SW480 (cell line): ENCODE data around the gene EN1.

Experiments used
- DNase-seq: peaks from one replicate; pipeline ENCODE4 v3.0.0-alpha.2; 2016; ENCODE audit warnings: low spot score

EN1 gene

DNA sequence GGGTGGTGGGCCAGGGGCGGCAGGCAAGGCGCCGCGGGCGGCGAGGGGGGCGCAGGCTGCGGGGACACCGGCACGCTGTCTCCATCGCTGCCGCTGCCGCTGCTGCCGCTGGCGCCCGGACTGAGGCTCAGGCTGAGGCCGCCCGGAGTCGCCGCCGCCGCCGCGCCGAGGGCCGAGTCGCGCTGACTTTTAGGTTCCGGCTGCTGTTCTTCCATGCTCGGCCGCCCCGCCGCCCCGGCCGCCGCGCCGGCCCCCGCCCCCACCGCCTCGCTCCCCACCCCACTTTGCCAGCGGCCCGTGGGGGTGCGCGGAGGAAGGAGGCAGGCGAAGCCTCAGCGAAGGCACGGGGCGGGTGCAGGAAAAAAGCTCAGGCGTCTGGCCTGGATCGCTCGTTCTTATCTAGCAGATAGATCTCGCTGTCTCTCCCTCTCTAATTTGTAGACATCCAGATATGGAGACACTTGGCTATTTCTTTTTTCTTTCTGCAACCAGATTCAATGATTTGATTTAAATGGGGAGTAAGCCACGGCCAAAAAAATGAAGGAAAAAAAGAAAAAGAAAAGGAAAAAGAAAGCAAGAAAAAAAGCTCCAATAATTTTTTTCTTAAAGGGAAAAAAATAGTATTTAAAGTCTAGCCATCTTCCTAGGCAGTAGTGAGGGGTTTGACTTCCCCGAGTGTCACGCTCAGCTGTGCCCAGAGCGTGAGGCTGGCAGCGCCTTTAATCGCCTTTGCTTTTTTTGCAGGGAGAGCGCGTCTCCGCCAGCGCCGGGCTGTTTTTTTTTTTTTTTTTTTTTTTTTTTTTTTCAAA is at the start of gene EN1:
EN1 (minus strand) TSS at position 696 of the 809 bp plus-strand sequence; CDS start at position 215, 481 bp downstream.
- DNase-seq: peak; percentile 38

DNA sequence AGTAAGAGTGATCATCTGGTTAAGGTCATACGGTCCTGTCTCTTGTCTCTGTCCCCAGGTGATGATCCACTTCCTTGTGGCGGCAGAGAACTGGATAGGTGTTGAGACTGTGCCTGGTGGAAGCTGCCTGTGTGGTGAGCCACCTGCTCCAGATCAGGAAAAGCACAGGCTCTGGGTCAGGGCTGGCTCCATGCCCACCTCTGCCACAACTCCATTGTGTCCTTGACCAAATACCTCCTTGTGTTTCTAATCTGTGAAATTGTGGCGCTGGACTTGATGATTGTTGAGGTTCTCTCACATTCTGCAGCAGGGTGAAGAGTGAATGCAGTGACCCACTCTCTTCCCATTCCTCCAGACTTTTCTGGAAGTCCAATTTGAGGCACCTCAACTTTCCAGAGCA is 45.7 kb upstream of the EN1 start:
- no peak for DNase-seq

DNA sequence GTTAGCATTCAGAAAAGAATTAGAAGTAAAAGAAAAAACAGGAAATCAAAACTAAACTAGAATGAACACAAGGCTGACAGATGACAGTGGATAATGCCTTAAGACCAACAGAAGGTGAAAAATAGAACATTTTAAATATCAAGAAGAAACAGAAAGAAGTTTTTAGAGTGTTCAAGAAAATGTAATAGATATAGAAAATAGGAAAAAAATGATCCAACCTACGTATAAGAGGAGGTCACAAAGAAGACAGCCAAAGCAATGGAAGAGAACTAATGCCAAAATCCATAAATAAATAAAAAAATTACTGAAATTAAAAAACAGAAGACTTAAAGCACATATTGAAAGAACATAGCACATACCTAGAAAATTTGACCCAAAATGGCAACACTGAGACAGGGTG is 42.5 kb upstream of the EN1 start:
- DNase-seq: no peak

DNA sequence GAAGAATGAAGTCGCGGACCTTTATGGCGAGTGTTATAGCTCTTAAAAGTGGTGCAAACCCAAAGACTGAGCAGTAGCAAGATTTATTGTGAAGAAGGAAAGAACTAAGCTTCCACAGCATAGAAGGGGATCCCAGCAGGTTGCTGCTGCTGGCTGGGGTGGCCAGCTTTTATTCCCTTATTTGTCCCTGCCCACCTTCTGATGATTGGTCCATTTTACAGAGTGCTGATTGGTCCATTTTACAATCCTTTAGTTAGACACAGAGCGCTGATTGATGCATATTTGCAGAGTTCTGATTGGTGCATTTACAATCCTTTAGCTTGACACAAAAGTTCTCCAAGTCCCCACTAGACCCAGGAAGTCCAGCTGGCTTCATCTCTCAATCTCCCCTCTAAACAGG is 36.3 kb upstream of the EN1 start:
- no peak for DNase-seq

DNA sequence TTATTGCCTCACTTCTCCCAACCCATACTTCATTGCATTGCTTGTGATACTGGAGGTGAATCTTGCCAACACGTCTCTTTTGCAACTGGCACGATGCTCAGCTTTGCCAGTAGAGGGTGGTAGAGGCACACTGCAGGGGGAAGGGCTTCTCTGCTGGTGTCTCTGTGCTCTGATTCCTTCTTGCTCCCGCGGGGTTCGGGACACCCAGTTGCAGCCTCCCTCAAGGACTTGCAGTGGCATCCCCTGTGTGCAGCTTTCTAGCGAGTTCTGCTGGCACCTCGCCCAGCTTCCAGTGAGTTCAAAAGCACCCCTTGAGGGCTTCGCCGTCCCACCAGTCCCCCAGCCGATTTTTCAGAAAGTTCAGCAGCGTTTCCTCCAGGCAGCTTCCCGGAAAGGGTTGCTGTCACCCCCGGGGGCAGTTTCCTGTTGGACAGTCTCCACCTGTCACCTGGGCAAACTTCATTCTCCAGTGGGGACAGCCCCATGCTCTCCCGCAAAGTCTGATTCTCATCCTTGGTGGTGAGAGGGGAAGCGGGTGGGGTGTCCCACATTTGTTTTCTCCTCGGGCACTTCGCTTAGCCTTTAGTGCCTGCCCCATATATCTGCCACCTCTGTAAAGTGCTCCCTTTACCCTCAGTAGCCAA is 35.4 kb upstream of the EN1 start:
- peak; percentile 83 for DNase-seq

DNA sequence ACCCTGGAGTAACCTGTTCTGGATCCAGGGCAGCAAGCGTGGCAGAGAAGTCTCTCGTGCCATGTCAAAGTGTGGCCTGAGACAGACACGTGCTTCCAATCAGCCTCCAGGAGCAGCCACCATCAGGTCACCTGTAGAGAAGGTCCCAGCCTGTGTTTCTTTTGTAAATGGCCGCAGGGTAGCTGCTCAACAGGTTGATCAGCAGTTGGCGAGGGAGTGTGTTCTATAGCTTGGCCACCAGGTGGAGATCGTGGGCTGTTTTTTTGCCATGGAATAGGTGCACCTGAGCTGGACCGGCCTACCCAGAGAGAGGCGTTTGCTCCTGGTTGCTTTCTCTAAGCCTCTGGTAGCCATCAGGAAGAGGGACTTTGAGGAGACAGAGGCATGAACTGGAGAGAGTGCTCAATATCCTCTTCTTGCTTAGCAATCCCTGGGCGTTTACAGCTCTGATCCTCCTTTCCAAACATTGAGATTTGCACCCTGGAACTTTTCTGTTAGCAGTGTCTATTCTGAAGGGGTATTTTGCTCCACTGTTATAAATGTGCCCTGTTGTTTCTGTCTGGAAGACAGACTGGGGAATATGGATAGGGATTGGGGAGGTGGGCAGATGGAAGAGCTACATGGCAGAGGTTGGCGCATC is 34.2 kb upstream of the EN1 start:
- peak; percentile 80 for DNase-seq

DNA sequence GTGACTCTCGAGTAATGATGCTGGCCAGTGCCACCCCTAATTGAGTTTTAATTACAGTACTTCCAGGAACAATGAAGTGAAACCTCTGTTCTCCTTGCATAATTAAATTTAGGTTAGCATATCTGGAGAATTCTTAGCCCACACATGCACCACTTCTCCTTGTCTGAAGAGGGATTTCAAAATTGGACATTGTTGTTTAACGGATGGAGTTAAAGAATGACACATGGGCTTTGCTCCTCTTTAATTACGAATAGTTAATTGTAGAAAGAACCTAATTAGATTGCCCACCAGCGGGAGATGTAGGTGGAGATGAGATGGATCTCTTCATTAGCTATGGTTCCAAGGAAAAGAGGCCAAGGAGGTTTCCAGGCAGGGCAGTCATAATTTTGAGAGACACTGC is 33.1 kb upstream of the EN1 start:
- no peak for DNase-seq

DNA sequence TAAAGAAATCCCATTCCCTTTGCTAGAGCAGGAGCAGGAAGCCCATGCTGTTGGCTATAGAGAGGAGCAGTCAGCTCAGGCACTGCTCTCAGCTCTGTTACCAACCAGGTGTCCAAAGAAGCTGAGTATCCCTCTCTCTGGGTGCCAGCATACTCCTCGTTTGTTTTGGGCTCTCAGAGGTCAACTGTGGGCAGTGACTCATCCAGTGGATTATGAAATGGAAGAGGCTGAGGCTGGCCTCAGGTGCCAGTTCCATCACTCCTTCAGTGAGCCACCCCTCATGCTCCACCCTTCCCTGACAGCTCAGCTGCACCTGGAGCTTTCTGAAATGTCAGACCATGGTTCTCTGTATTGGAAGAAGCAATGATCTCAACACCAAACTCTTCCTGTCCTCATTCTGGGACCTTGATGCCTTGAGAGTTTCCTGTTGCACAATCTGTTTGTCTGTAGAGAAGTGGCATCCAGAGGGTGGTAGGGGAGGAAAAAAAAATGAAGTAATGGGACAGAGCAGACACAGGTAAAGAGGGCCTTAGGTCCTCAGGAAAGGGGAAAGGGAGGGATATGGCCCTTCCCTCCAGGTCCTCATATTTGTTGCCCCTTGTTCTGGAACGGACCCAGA is 31.2 kb upstream of the EN1 start:
- DNase-seq: peak; percentile 46

DNA sequence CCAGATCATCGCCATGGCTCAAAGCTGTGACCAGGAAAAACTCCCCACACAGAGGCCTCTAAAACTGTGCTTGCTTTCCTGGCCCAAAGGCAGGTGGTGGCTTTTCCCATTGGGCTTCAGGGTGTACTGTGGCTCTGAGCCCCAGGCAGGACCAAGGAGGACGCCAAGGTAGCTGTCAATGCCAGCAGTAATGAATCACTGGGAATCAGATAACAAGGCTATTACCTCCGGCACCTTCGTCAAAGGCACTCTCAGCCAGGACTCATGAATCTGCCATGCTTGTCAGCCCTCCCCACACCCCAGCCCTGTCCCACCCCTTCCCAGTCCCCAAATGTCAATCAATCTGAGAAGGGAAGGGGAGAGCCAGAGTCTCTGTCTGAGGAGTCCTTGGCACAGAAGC is 27.9 kb upstream of the EN1 start:
- DNase-seq: no peak

DNA sequence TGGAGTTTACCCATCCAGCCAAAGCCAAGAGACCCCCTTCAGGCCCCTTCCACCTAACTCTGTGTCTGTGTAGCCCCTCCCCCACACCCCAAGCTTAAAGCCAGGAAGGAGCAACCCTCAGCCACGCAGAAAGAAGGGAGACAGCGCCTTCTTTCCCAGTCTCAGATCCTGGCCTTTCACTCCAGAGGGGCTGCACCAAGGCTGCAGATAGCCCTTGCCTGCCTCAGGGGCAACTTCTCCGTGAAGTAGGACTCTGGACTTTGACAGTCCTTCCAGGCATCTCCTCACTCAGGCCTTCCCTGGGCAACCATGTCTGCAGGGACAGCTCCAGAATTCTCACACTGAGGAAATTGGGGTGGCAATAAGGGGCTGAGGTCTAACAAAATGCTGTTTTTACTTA is 26.9 kb upstream of the EN1 start:
- DNase-seq: no peak

DNA sequence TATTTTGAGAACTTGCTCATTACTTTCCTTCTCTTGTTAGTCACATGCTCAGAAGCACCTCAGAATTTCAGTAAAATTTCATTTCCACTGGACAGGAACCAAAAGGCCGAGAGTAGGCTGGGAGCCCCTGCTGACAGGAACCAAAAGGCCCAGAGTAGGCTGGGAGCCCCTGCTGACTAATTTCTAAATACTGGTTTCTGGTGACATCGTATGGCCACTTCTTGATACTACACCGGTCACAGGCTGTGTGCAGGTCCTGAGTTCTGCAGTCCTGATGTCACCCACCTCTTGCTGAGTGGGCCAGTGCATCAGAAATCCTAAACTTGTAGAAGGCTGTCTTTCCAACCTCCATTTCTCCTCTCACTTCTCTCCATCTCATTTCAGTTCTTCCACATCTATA is 17.7 kb upstream of the EN1 start:
- DNase-seq: peak; percentile 75

DNA sequence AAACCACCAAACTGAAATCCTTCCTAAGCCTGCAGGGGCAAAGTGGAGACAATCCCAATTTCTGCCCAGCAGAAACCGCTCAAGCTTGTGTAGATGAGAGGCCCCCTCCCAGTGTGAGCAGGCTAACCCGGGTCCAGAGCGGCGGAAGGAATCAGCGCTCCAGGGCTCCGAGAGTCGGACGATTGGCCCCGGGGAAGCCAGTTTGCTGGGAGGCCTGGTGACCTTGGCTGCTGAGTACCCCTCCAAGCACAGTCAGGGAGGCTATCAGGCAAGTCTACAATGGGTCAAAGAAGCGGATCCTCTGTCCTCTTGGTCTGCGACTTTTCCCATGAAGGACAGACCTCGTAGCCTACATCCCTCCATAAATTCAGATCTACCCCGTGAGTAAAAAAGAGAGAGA is 16.8 kb upstream of the EN1 start:
- DNase-seq: no peak

DNA sequence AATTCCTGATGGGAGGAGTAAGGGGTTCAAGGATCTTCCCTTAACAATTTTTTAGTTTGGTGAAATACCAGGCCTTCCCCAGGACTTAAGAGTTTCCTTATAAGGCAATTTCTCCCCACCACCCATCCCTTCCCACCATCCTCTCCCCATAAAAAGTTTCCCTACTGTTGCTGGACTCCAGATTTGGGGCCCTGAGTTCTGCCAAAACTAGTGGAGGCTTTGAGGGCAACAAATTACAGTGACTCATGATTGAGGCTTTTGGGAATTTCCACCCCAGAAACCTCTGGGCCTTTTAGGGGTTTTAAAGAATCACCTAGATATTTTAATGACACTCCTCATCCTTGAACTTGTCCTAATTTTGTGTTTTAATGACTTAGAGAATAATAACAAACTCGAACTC is 14.3 kb upstream of the EN1 start:
- no peak for DNase-seq

DNA sequence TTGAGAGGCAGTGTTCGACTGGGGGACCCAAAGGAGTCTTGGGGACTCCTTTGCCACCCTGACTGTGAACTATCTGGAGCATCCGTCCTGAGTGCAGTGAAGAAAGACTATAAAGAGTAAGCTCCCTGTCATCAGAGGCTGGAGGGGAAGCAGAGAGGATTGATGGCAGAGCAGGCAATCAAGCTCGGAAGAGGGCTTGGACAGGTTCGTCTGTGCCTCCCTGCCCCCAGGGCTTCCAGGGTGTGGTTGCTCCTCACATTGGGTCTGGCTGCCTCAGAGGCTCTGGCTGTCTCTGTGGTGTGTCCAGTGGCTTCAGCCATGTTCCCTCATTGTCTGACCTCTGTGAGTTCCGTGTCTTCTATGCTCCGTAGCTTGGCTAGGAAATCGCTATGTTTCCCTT is 13.8 kb upstream of the EN1 start:
- no peak for DNase-seq

DNA sequence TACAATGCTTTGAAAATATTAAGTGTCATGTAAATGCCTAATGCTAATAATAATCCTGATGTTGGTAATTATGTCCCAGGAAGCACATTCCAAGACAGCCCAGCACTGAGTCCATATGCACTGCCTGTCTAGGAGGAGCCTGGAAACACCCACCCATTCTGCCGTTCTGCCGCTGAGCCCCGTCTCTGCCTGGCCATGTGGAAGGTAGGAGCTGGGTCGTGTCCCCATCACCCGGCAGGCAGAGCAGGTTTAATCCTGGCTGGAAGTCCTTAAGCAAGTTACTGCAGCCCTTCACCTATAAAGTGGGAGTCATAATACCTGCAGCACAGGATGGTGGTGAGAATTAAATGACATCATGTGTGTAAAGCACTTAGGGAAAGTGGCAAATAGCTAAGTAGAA is 13.1 kb upstream of the EN1 start:
- no peak for DNase-seq

DNA sequence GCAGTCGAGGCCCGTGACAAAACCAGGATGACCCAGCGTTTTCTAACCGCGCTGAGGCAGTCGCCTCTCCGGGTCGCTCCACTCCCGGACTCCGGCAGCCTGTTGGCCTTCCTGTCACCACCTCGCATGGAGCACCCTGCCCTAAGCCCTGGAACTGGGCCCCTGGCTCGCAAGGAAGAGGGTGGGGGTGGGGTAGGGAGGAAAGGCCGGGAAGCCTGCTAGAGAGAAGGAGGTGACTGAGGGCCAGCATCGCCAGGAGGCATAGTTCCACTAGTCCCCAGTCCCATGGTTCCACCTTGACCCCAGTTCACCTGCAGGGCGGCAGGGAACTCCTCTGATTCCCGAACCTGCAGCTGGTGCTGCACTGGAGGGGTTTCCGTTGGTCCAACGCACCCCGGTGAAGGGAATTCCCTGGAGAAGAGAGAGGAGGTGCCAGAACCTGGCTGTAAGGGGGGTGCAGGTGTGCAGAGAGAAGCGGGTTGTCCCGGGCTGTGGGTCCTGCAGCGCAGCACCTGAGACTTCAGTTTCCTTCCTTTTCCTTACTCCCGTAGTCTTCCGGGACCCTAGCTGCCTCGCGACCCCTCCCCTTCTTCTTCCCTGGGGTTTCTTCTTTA is 11.8 kb upstream of the EN1 start:
- no peak for DNase-seq

DNA sequence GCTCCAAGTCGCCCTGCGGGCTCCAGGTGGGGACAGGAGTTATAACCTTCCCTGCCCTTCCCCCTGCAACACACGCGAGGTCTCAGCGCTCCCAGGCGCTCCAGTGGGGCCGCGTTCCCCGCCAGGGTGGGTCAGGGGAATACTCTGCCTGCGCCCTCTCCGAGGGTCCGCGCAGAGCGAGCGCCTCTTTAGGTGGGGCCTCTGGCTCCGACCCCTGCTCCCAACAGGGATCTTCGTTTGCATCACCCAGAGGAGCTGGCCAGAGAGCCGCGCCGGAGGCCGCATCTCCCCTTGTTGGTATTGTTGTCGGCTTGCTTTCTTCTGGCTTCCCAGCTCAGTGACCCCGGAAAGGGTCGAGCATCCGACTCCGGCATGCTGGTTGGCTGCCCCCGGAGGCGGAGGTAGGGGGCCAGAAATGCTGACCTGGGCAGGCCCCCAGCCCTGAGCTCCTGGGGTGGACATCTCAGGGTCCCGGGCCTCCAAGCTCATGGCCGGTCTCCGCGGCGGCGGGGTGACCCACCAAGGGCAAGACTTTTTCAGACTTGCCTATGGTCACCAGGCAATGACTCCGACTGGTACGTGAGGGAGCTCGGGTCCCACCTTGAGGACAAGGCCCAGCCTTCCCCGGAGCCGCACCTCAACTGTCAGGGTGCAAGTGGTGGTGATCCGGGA is 11.2 kb upstream of the EN1 start:
- no peak for DNase-seq

DNA sequence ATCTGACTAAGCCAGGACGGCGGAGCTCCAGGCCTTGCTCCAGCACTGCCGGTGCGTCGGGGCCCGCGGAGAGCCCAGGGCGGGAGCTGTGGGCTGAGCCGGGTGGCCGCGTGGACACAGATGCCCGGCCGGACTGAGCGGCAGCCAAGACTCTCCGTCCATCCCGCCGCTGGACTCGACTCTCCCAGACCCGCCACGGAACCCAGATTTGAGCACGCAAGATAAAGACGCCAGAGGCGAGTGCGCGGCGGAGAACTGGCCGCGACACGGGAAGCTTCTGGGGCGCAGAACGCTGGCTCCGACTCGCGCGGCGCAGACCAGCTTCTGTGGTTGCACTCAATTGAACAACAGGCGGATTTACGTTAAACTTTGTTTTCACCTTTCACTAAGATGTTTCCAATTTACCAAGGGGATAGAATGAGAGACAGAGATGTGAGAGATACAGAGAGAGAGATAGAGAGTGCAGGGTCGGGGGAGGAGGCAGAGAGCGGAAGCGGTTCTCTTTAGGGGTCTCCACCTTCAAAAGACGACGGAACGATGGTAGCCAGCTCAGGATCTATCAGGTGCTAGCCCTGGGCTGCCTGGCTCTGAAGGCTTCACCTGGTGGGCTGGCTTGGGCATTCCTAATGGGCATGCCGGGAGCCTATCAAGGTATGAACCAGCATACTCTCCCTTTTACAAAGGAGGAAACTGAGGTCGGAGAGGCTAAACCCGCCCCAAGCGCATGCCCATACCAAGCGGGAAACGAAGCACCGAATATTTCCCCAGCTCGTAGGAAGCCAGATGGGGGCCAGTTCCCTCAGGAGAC is 10.4 kb upstream of the EN1 start:
- no peak for DNase-seq

DNA sequence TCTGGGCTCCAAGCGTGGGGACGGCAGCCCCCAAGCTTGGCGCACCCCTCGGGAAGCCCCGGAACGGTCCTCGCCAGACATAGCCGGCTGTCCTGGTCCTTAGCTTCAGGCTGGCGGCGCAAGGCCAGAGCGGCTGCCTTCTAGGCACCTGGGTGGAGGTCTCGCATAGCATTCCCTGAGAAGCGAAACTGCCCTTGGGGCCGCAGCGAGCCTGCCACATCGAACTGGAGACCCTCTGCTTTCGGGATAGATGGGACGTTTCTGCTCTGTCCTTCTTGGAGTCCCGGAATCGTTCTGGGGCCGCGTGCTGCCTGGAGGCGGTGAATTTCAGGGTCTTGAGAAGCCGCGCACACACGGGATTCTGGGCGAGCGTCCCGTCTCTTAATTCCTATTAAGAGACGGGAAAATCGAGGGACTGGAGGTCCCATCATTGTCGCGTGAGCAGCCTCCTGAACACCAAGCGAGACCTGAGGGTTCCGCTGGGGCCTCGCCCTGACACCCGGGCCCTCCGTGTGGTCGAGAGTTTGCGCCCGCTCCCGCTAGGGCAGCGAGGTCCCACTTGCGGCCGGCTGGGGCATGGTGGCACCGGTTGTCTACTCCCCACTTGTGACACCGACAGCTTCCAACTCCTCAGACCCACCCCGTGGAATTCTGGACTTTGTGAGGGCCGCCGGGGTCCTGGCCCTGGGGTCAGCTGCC is 9.7 kb upstream of the EN1 start:
- DNase-seq: no peak

DNA sequence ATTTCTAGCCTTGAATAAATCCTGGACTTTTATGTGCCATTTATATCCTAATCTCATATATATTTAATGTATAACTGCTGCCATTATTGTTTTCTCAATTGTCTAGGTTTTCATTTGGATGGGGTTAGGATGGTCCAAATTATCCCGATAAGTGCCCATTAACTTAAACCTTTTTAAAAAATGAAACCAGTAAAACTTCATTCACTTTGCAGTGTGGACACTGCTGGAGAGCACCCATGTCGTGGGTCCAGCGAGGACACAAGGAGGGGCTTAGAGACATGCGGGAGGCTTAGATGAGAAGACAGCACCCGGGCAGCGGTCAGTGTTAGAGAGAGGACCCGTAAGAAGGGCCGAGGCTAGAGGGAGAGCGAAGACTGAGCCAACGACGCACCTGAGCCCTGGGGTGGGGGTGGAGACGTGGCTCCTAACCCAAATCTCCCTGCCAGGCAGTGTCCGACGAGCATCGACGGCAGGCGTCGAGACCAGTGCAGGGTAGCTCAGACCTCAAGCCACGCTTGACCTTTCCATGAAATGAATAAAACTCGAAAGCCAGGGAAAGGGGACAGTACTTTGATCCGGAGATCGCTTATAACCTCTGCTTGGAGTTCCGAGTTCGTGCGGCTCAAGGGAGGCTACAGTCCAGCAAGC is 9.0 kb upstream of the EN1 start:
- no peak for DNase-seq
